ENCODE results near the gene NEK10. TPM values are rescaled to one million over a fixed set of nuclear protein-coding genes. Genes with fewer than 3 reads are reported as not detected.

NEK10 gene
- total RNA-seq, 1 experiment from 2014 or later: 1.2 TPM

DNA sequence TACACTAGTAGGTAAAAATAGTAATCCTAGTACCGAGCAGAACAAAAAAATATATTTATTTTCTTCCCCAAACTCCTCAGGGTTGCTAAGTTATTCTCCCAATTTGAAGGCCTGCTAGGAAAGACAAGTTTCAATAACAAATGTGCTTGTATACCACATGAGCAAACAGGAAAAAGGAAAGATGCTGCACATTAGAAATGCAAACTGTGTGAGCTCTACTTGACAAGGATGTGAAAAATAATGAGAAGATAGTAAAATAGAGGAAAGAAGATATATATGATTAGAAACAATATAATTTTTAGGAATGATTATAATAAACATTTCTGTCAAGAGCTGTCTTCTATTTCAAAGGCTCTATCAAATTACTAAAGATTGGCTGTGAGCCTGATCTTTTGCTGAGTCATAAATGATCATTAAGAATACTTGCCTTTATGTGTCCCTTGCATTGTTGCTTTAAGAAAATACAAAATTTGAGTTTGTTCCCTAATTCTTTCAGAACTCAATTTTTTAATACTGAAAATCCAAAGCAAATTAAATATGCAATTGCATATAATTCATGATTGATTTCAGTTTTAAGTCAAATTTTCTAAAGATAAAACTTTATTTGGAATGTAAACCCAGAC, 174.2 kb downstream of the NEK10 start:
- DNase-seq (ENCODE audit: low read depth, low spot score): no peak
- TF ChIP-seq SP1 (IDR thresholded peaks at IDR 0.05; ENCODE audit: low read depth): 0 out of 2 replicates have a peak, but pooled peaks have one; percentile 19
- no peak for TF ChIP-seq ZNF274 (IDR thresholded peaks at IDR 0.05; ENCODE audit: low read depth, low read length)
- no peak for TF ChIP-seq POLR2AphosphoS5 (IDR thresholded peaks at IDR 0.05; ENCODE audit: low read depth, low read length)
- no peak for TF ChIP-seq YY1 (IDR thresholded peaks at IDR 0.05; ENCODE audit: extremely low read depth, insufficient replicate concordance, low read depth, low read length)
- TF ChIP-seq SIN3A (IDR thresholded peaks at IDR 0.05; ENCODE audit: low read depth): no peak
- Histone ChIP-seq H3K9me2 (ENCODE audit: insufficient read depth) (no peaks in the 10 kb centered on the region), H4K20me1 (ENCODE audit: insufficient read depth) (no peaks in the 10 kb centered on the region), H3K9ac (ENCODE audit: low read length) (peak overlapping the region; percentile 10; the same call in 1 of the 2 replicates), H3K4me1 (ENCODE audit: control insufficient read depth in 1 of 2, insufficient read depth in 2 of 2, low read length in 2 of 2) (peaks cover 24 to 27% of the 10 kb centered on the region in 2 experiments), H3K79me2 (ENCODE audit: insufficient read depth, low read length) (no peaks in the 10 kb centered on the region), H3K27me3 (ENCODE audit: insufficient read depth, low read length) (no peaks in the 10 kb centered on the region), H2AFZ (ENCODE audit: low read depth, low read length, poor library complexity, severe bottlenecking) (peak overlapping the region; percentile 20), H3K4me3 (replicated peaks in 1 of 2; ENCODE audit: low read depth in 1 of 2, low read length in 2 of 2) (no peak overlapping the region), H3K4me2 (ENCODE audit: low read length) (peak overlapping the region; percentile 68), H3K36me3 (ENCODE audit: control insufficient read depth in 1 of 2, insufficient read depth in 2 of 2, low read length in 2 of 2) (no peaks in the 10 kb centered on the region), H3K9me3 (ENCODE audit: control insufficient read depth in 1 of 2, insufficient read depth in 1 of 2, low read depth in 1 of 2, low read length in 2 of 2) (no peaks in the 10 kb centered on the region), H3K27ac (ENCODE audit: low read depth, low read length) (peak overlapping the region; percentile 24; the same call in 1 of the 2 replicates)
- ChIA-PET CTCF (no interaction called here), POLR2A (no interaction called here), RAD21 (ENCODE audit: low non-redundant PET in 1 of 2, low total read pairs in 2 of 2, uncharacterized antibody in 2 of 2, unreplicated experiment in 2 of 2) (no interaction called here)
- ATAC-seq: no peak
- intact Hi-C loops (cut with micrococcal nuclease): no loop called here
- BruUV-seq (replicated peaks): no TSS peak

DNA sequence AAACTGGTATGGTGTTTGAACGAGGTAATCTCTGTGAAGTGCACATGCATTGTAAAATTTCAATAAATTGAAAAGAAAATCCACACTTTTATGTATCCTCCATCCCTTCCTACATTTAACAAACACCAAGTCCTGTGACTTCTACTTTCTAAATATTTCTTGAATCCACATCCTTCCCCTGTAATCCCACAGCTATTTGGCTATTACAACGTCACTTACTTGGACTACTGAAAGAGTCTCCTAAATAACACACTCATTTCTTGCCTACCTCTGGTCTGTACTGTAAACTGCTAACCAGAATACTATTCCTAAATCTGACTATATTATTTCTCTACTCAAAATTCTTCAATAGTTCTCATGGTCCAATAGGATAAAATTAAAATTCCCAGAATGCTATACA, 176.1 kb downstream of the NEK10 start:
- no peak for ATAC-seq
- no peaks in the 10 kb centered on the region for H3K79me2 ChIP-seq (ENCODE audit: insufficient read depth, low read length)
- no peaks in the 10 kb centered on the region for H3K9me2 ChIP-seq (ENCODE audit: insufficient read depth)
- H3K4me1 ChIP-seq (ENCODE audit: control insufficient read depth in 1 of 2, insufficient read depth in 2 of 2, low read length in 2 of 2): peaks cover 24 to 27% of the 10 kb centered on the region in 2 experiments
- H3K4me2 ChIP-seq (ENCODE audit: low read length): peak overlapping the region; percentile 68
- H3K36me3 ChIP-seq (ENCODE audit: control insufficient read depth in 1 of 2, insufficient read depth in 2 of 2, low read length in 2 of 2): no peaks in the 10 kb centered on the region
- no peak overlapping the region for H3K4me3 ChIP-seq (replicated peaks in 1 of 2; ENCODE audit: low read depth in 1 of 2, low read length in 2 of 2)
- ChIA-PET RAD21 (ENCODE audit: low non-redundant PET in 1 of 2, low total read pairs in 2 of 2, uncharacterized antibody in 2 of 2, unreplicated experiment in 2 of 2) (no interaction called here), POLR2A (interaction anchor here (0.7 kb wide), 1 partner anchor 98 kb away, joined by 3 read pairs; no protein-coding TSS in a partner anchor), CTCF (no interaction called here)
- DNase-seq (ENCODE audit: low read depth, low spot score): no peak
- H3K27me3 ChIP-seq (ENCODE audit: insufficient read depth, low read length): no peaks in the 10 kb centered on the region
- TF ChIP-seq, protein P1, sequence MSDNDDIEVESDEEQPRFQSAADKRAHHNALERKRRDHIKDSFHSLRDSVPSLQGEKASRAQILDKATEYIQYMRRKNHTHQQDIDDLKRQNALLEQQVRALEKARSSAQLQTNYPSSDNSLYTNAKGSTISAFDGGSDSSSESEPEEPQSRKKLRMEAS (IDR thresholded peaks at IDR 0.05): no peak
- TF ChIP-seq ZFX (IDR thresholded peaks at IDR 0.05) (no peak), FOSL1 (IDR thresholded peaks at IDR 0.05; ENCODE audit: low read depth) (no peak), RAD21 (IDR thresholded peaks at IDR 0.05; ENCODE audit: low read depth) (no peak), EGR1 (IDR thresholded peaks at IDR 0.05; ENCODE audit: low read depth) (no peak)
- TF ChIP-seq, protein P2, sequence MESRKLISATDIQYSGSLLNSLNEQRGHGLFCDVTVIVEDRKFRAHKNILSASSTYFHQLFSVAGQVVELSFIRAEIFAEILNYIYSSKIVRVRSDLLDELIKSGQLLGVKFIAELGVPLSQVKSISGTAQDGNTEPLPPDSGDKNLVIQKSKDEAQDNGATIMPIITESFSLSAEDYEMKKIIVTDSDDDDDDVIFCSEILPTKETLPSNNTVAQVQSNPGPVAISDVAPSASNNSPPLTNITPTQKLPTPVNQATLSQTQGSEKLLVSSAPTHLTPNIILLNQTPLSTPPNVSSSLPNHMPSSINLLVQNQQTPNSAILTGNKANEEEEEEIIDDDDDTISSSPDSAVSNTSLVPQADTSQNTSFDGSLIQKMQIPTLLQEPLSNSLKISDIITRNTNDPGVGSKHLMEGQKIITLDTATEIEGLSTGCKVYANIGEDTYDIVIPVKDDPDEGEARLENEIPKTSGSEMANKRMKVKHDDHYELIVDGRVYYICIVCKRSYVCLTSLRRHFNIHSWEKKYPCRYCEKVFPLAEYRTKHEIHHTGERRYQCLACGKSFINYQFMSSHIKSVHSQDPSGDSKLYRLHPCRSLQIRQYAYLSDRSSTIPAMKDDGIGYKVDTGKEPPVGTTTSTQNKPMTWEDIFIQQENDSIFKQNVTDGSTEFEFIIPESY (IDR thresholded peaks at IDR 0.05; ENCODE audit: extremely low read depth, insufficient replicate concordance, low read length): no peak
- intact Hi-C loops (cut with micrococcal nuclease): no loop called here
- no TSS peak for BruUV-seq (replicated peaks)
- H3K27ac ChIP-seq (ENCODE audit: low read depth, low read length): no peak overlapping the region
- peak overlapping the region; percentile 87 for H2AFZ ChIP-seq (ENCODE audit: low read depth, low read length, poor library complexity, severe bottlenecking)
- H3K9ac ChIP-seq (ENCODE audit: low read length): no peak overlapping the region
- no peaks in the 10 kb centered on the region for H3K9me3 ChIP-seq (ENCODE audit: control insufficient read depth in 1 of 2, insufficient read depth in 1 of 2, low read depth in 1 of 2, low read length in 2 of 2)
- no peaks in the 10 kb centered on the region for H4K20me1 ChIP-seq (ENCODE audit: insufficient read depth)
